Stimulated activated CD8-positive, alpha-beta memory T cell treated with anti-CD3 and anti-CD28 coated beads, Interleukin-15, amount 100 ng/mL, for 48 hours (primary cell): ENCODE results near the gene THY1.
"Not testable (repeated sequence)": the region's sequence is repeated elsewhere in the genome, so short reads cannot be mapped to it uniquely, and the experiment has no call there.

Source experiments
- DNase-seq, 2 donors: peaks; one replicate each; pipeline ENCODE4 v3.0.0-alpha.2; 2020; ENCODE audit warnings: low read depth in 2 of 2

Gene THY1

GRCh38 chr11:119422809-119423508 is at the start of gene THY1:
Gene THY1 (minus strand): TSS chr11:119423172. CDS start chr11:119420905, 2,267 bp downstream.
- no peak for DNase-seq

- no peak for DNase-seq
These were observed 49.3 kb upstream of the THY1 start for GRCh38 chr11:119472186-119472855.

GRCh38 chr11:119471329-119471728 is 48.4 kb upstream of the THY1 start:
- DNase-seq: no peak

GRCh38 chr11:119470317-119471291 is 47.6 kb upstream of the THY1 start:
- no peak for DNase-seq

GRCh38 chr11:119469506-119469905 is 46.5 kb upstream of the THY1 start:
- DNase-seq: no peak

DNA sequence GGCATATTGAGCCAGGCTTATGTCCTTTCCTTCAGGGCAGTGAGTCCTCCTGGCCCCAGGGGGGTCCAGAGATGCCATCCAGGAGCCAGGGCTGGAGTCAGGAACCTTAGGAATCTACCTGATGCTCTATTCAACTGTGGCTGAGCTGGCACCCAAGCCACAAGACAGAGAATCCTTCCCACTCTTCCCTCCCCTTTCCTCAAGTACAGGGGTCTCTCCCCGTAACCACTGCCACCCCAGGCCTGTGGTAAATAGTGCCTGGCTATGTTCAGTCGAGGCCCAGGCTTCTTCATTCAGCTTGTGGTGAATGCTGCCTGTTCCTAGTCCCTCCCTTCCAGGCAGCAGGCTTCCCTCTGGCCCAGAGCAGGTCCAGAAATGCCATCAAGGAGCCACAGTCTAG is 45.5 kb upstream of the THY1 start:
- no peak for DNase-seq

- no peak for DNase-seq
These were observed 38.4 kb upstream of the THY1 start for GRCh38 chr11:119461229-119461963.

DNA sequence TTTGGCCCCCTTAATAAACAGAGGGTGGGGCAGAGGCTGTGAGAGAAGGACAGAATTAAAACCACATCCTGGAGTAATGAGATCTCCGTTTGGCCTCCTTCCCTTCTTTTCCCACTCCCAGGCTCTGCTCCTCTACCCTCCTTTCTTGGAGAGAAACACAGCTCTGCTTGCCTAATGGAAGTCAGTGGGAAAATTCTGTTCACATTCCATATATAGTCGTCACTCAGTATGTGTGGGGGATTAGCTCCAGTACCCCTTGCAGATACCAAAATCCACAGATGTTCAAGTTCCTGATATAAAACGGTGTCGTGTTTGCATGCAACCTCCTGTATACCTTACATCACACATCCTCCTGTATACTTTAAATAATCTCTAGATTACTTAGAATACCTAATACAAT is 37.6 kb upstream of the THY1 start:
- DNase-seq: no peak

- DNase-seq: no peak
These were observed 37.1 kb upstream of the THY1 start for GRCh38 chr11:119460097-119460496.

DNA sequence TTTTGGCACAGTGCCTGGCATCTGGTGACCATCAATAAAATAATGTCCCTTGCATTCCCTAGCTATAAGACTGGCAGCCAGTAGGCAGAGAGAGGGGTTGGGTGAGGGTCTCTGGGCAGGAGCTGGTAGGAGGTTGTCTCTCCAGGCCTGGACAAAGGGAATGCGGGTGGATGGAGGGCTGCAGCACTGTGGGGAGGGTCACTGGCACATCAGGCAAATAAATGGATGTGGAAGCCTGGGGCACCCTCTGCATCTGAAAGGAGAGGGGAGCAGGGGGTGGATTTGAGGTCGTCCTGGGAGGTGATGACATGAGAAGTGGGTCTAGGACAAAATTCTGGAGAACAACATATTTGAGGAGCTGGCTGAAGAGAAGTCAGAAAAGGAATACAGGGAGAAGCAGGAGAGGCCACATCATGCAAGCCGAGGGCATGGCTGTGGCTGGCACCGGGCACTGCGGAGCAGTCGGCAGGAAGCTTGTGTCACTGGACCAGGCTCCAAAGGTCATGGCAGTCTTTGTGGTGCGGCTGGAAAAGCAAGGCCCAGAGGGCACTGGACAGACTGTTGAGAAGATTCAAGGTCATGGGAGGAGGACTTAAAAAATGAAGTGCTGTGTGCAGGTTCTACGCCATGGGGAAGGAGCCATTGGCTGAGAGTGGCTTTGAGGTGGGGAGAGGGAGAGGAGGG is 36.5 kb upstream of the THY1 start:
- no peak for DNase-seq

DNA sequence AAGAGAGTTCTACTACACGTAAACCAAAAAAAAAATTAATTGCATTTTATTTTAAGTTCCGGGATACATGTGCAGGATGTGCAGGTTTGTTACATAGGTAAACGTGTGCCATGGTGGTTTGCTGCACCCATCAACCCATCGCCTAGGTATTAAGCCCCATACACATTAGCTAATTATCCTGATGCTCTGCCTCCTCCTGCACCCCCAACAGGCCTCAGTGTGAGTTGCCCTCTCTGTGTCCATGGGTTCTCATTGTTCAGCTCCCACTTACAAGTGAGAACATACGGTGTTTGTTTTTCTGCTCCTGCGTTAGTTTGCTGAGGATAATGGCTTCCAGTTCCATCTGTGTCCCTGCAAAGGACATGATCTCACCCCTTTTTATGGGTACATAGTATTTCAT is 32.7 kb upstream of the THY1 start:
- not testable (repeated sequence) for DNase-seq

DNA sequence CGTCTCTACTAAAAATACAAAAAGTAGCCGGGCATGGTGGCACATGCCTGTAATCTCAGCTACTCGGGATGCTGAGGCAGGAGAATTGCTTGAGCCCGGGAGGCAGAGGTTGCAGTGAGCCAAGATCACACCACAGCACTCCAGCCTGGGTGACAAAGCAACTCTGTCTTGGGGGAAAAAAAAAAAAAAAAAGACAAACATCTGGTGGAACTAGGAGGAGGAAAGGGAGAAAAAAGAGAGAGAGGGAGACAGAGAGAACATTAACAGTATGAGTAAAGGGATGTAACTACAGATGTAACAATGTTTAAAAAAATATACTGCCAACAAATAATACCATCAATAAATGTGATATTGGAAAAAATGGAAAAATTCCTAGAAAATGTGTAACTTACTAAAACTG is 32.3 kb upstream of the THY1 start:
- not testable (repeated sequence) for DNase-seq

GRCh38 chr11:119453881-119454280 is 30.9 kb upstream of the THY1 start:
- no peak for DNase-seq

- DNase-seq: no peak
These were observed 27.8 kb upstream of the THY1 start for GRCh38 chr11:119450590-119451326.

GRCh38 chr11:119449498-119449897 is 26.5 kb upstream of the THY1 start:
- DNase-seq: no peak

DNA sequence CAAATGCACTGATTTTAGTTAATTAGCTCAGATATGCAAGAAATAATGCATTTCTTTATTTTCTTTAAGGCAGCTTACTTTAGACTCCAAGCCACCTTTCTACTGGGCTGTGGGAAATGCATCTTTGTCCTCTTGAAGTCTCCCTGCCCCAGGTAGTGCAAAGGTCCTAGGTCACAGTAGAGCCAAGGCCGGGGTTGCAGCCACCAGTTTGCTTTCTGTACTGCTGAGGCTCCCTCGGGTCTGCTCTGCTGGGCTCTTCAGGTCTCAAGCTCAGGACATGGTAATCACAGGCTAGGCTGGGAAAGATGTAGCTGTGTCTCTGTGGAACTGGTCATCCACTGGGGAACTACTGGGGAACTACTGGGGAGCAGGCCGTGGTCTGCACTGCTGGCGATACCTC is 25.4 kb upstream of the THY1 start:
- no peak for DNase-seq

- DNase-seq: no peak
These were observed 24.8 kb upstream of the THY1 start for GRCh38 chr11:119447664-119448242.

GRCh38 chr11:119446871-119447663 is 24.1 kb upstream of the THY1 start:
- no peak for DNase-seq

GRCh38 chr11:119446434-119446833 is 23.5 kb upstream of the THY1 start:
- DNase-seq: no peak
